Vagina (tissue), 2 donors: Measurements from ENCODE around the gene DGCR2. TPM values are rescaled to one million over a fixed set of nuclear protein-coding genes. Genes with fewer than 3 reads are reported as not detected.

ENCODE experiments used
- DNase-seq, 2 donors: peaks; one replicate each; pipeline ENCODE4 v3.0.0-alpha.2; 2017; ENCODE audit errors: extremely low spot score in 2 of 2
- H3K27ac ChIP-seq: fragments of 200-600 bp; sonication (generic); one replicate; pipeline ENCODE4 v1.5.1; 2019
- H3K27me3 ChIP-seq: fragments of 200-600 bp; sonication (generic); one replicate; pipeline ENCODE4 v1.5.1; 2019
- H3K36me3 ChIP-seq, 2 donors: fragments of 200-600 bp; sonication (generic); one replicate each; pipeline ENCODE4 v1.5.1; 2017 to 2019
- H3K4me1 ChIP-seq: fragments of 200-600 bp; sonication (generic); one replicate; pipeline ENCODE4 v1.5.1; 2019
- H3K4me3 ChIP-seq, 2 donors: fragments of 200-600 bp; sonication (generic); 1 replicate in 1 of 2; 2 replicates in 1 of 2; pipeline ENCODE4 v1.5.1; 2016 to 2019
- H3K9me3 ChIP-seq: fragments of 200-600 bp; sonication (generic); one replicate; pipeline ENCODE4 v1.5.1; 2019
- POLR2A ChIP-seq, 2 donors: fragments of 450-650 bp; IDR thresholded peaks; one replicate each; pipeline ENCODE4 v1.6.1; 2017; ENCODE audit warnings: antibody characterized with exemption in 2 of 2, mild to moderate bottlenecking in 2 of 2, moderate library complexity in 2 of 2
- POLR2AphosphoS5 ChIP-seq, 2 donors: sonication (generic); formaldehyde crosslinking; IDR thresholded peaks; one replicate each; pipeline ENCODE4 v1.9.0; 2017; ENCODE audit warnings: antibody characterized with exemption in 2 of 2, mild to moderate bottlenecking in 2 of 2, low read depth in 1 of 2; ENCODE audit not compliant: insufficient read depth in 1 of 2
- intact Hi-C: fragments of 100-400 bp; cut with DNase I; formaldehyde crosslinking; loops from one replicate; pipeline ENCODE4 v1.15.1; 2023
- total RNA-seq: library from RNA; depleted of rRNA; stranded (reverse); fragments of >200 nt; gene quantifications from one replicate; pipeline ENCODE4 v1.2.3, GENCODE V29; 2016
- TF ChIP-seq, protein P1 (sequence below), 3 experiments: fragments of 450-650 bp in 2 of 3; fragments of 200-600 bp in 1 of 3; sonication (generic) in 1 of 3; IDR thresholded peaks; one replicate each; pipeline ENCODE4 v1.5.1; 2017 to 2019; ENCODE audit warnings: antibody characterized with exemption in 3 of 3, mild to moderate bottlenecking in 2 of 3, moderate library complexity in 2 of 3

The DGCR2 gene
- total RNA-seq, 1 donor from 2014 or later: 66.3 TPM

DNA sequence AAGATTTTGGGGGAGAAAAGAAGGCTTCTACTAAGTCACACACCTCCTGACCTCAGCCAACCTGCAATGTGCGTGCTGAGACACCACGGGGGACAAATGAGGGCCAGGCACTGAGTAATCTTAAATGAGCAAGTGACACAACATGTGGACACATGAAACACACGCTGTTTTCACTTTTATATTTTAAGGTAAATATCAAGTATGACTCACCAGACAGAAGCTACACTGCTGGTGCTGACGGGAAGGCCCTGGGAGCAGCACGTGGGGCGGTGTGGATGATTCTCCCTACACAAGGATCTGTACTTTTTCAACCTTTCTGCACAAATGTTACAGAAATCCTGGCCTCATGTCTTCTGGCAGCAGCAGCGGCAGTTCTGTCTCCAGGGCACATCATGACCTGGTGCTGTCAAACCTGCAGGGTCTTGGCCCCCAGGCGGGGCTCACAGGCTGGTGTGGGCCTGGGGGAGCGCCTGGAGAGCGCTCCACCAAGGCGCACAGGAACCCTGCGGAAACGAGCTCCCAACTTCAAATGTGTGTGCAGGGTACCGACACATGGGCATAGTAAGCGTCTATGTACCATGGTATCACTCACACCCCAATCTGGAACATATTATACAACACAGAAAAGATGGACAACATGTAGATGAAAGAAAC is 61.7 kb downstream of the DGCR2 start:
- intact Hi-C loops: no loop called here
- no peaks in the 10 kb centered on the region for H3K9me3 ChIP-seq
- no peak overlapping the region for H3K4me3 ChIP-seq
- H3K27me3 ChIP-seq: no peaks in the 10 kb centered on the region
- no peak overlapping the region for H3K27ac ChIP-seq
- no peaks in the 10 kb centered on the region for H3K4me1 ChIP-seq
- TF ChIP-seq, protein P1, sequence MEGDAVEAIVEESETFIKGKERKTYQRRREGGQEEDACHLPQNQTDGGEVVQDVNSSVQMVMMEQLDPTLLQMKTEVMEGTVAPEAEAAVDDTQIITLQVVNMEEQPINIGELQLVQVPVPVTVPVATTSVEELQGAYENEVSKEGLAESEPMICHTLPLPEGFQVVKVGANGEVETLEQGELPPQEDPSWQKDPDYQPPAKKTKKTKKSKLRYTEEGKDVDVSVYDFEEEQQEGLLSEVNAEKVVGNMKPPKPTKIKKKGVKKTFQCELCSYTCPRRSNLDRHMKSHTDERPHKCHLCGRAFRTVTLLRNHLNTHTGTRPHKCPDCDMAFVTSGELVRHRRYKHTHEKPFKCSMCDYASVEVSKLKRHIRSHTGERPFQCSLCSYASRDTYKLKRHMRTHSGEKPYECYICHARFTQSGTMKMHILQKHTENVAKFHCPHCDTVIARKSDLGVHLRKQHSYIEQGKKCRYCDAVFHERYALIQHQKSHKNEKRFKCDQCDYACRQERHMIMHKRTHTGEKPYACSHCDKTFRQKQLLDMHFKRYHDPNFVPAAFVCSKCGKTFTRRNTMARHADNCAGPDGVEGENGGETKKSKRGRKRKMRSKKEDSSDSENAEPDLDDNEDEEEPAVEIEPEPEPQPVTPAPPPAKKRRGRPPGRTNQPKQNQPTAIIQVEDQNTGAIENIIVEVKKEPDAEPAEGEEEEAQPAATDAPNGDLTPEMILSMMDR (IDR thresholded peaks at IDR 0.05): no peak
- TF ChIP-seq POLR2A (IDR thresholded peaks at IDR 0.05): no peak
- no peak for TF ChIP-seq POLR2AphosphoS5 (IDR thresholded peaks at IDR 0.05; ENCODE audit: insufficient read depth in 1 of 2, low read depth in 1 of 2)
- DNase-seq: peak in 1 of 2 donors; percentile 62
- peaks cover 0 to 71% of the 10 kb centered on the region in 2 donors for H3K36me3 ChIP-seq

DNA sequence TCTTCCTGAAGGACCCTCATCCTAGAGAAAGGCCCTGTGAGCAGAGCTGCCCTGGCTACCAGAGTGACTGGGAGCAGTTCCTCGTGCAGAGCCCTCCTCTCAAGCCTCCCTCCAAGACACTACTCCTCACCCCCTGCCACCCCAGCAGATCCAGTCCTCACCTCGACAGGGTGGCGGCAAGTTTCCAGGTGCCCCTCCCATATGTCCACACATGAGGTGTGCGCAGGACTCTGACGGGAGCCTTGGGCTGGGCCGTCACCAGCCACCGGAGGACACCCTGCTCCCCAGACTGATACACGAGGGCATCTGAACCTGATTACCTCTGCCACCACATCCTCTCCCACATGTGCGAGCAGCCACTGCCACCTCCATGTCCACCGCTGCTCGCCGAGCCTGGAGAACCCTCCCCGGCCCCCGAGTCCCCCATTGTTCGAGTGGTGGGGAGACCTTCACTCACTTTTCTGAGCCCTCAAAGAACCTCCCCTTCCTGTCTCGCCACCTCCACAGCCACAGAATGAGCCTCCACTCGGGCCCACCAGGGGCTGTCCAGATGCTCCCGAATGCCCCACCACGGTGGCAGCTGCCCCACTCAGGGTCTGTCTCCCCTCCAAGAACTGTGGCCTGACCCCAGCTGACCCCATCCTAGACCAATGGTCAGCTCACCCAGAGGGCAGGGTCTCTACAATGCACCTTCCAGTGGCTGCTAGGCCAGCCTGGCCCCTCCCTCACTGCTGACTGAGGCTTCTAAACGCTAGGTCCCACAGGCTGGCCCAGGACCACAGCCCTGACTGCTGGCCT is 62.5 kb downstream of the DGCR2 start:
- no peak overlapping the region for H3K4me3 ChIP-seq
- DNase-seq: peak in 1 of 2 donors; percentile 65
- intact Hi-C loops: no loop called here
- H3K27me3 ChIP-seq: no peaks in the 10 kb centered on the region
- H3K27ac ChIP-seq: no peak overlapping the region
- TF ChIP-seq POLR2AphosphoS5 (IDR thresholded peaks at IDR 0.05; ENCODE audit: insufficient read depth in 1 of 2, low read depth in 1 of 2): no peak
- TF ChIP-seq, protein P1 (IDR thresholded peaks at IDR 0.05): no peak
- peaks cover 0 to 65% of the 10 kb centered on the region in 2 donors for H3K36me3 ChIP-seq
- no peaks in the 10 kb centered on the region for H3K9me3 ChIP-seq
- no peaks in the 10 kb centered on the region for H3K4me1 ChIP-seq

DNA sequence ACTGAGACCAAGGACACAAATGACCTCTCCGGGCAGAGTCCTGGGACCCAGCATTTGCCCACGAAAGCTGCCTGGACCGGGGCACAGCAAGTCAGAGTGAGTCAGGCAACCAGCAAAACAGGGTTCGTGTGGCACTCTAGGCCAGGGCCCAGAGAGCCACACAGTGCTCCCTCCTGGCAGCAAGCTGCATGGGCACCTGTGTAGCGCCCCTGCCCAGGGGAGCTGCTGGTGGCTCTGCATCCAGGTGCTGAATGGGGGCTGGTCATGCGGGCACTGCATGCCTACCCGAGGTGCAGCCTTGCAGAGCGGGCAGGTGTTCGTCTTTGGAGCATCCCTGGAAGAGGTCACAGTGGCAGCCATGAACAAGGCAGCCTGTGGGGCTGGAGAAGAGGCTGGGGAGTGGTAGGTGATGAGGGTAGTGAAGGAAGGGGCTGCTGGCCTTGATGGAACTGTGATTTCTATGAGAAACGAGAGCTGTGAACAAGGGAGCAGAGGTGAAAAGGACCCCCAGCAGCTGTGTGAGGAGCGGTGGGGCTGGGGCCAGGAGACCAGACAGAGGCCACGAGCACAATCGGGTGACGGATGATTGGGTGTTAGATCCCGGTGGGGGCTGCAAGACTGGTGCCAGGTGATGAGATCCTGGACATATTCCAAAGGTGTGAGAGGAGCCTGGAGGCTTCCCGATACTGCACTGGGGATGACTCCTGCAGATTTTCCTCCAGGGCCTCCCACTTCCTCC is 63.3 kb downstream of the DGCR2 start:
- Histone ChIP-seq H3K27ac (no peak overlapping the region), H3K27me3 (no peaks in the 10 kb centered on the region), H3K9me3 (no peaks in the 10 kb centered on the region), H3K4me1 (no peaks in the 10 kb centered on the region), H3K36me3 (peaks cover 0 to 57% of the 10 kb centered on the region in 2 donors), H3K4me3 (no peak overlapping the region)
- DNase-seq: peak in 1 of 2 donors; percentile 69
- intact Hi-C loops: no loop called here
- TF ChIP-seq POLR2A (IDR thresholded peaks at IDR 0.05) (no peak), POLR2AphosphoS5 (IDR thresholded peaks at IDR 0.05; ENCODE audit: insufficient read depth in 1 of 2, low read depth in 1 of 2) (peak in 1 of 2 donors; percentile 12)
- TF ChIP-seq, protein P1 (IDR thresholded peaks at IDR 0.05): no peak

DNA sequence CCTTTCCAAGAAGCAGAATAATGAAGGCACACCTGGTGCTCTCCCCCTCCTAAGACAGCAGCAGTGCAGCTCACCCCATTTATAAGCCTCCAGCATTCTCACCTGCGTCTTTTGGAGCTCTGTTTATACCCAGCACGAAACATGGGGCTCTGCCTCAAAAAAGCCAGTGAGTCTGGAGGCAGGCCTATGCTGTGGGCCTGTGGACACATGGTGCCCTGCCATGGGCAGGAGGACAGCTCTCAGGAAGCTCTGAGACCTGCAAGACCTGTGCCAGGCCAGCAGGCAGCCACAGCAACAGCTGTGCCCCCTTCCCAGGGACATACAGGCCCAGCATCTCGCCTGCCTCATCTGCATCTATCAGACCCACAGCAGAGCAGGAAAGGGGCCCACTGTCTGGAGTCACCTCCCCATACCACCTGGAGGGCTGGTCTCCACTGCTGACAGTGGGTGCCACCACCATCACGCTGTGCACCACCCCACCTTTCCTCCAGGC is 64.2 kb downstream of the DGCR2 start:
- DNase-seq: no peak
- Histone ChIP-seq H3K36me3 (peaks cover 0 to 56% of the 10 kb centered on the region in 2 donors), H3K27me3 (no peaks in the 10 kb centered on the region), H3K4me3 (no peak overlapping the region), H3K4me1 (no peaks in the 10 kb centered on the region), H3K27ac (no peak overlapping the region), H3K9me3 (no peaks in the 10 kb centered on the region)
- TF ChIP-seq POLR2A (IDR thresholded peaks at IDR 0.05) (no peak), POLR2AphosphoS5 (IDR thresholded peaks at IDR 0.05; ENCODE audit: insufficient read depth in 1 of 2, low read depth in 1 of 2) (no peak)
- TF ChIP-seq, protein P1 (IDR thresholded peaks at IDR 0.05): no peak
- intact Hi-C loops: no loop called here
